ENCODE results near the gene NFAM1. TPM values are rescaled to one million over a fixed set of nuclear protein-coding genes. Genes with fewer than 3 reads are reported as not detected.

Gene NFAM1
- total RNA-seq, 1 donor from 2014 or later, result 0.88 TPM

GRCh38 chr22:42380769-42381551 is 51.2 kb downstream of the NFAM1 start:
- ATAC-seq, result no peak

GRCh38 chr22:42379966-42380537 is 52.2 kb downstream of the NFAM1 start:
- no peak for ATAC-seq

DNA sequence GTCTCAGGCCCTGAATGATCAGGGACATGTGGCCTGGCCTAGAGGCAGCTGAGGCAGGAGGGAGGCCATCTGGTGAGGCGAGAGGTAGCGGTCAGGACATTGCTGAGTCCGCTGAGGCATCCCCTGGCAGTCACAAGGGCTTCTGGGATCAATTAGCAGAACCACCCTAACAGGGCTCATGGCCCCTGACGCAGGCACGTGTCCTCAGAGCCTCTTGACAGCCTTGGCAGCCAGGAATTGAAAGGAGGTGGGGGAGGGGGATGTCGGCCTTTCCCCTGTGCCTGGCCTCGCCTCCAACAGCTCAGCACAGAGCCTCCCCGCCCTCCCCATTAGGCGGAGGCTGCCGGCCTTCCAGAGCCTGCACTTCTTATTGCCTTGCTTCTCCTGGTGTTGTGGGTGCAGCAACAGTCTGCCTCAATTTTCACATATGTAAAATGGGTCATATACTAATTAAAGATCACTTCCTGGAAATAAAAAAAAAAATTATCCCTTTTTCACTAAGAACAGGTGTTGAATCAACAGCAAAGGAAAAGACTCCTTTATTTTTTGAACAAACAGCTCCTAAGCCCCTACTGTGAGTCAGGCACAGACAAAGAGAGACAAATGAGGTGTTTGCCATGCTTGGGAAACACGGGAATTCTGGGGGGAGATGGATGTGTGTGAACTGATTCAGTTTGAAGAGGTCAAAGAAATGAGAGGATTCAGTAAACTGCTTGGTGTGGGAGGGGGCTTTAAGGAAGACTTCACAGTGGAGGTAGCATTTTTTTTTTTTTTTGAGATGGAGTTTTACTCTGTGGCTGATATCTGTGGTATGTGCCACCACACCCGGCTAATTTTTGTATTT is 55.3 kb downstream of the NFAM1 start:
- ATAC-seq, result peak; percentile 27

- no peak for ATAC-seq
These were observed 56.2 kb downstream of the NFAM1 start for GRCh38 chr22:42375982-42376381.

GRCh38 chr22:42372976-42373375 is 59.2 kb downstream of the NFAM1 start:
- ATAC-seq, result no peak

GRCh38 chr22:42371501-42371900 is 60.7 kb downstream of the NFAM1 start:
- no peak for ATAC-seq

GRCh38 chr22:42371099-42371498 is 61.1 kb downstream of the NFAM1 start:
- ATAC-seq, result no peak

GRCh38 chr22:42369250-42370041 is 62.8 kb downstream of the NFAM1 start:
- peak; percentile 93 for ATAC-seq

DNA sequence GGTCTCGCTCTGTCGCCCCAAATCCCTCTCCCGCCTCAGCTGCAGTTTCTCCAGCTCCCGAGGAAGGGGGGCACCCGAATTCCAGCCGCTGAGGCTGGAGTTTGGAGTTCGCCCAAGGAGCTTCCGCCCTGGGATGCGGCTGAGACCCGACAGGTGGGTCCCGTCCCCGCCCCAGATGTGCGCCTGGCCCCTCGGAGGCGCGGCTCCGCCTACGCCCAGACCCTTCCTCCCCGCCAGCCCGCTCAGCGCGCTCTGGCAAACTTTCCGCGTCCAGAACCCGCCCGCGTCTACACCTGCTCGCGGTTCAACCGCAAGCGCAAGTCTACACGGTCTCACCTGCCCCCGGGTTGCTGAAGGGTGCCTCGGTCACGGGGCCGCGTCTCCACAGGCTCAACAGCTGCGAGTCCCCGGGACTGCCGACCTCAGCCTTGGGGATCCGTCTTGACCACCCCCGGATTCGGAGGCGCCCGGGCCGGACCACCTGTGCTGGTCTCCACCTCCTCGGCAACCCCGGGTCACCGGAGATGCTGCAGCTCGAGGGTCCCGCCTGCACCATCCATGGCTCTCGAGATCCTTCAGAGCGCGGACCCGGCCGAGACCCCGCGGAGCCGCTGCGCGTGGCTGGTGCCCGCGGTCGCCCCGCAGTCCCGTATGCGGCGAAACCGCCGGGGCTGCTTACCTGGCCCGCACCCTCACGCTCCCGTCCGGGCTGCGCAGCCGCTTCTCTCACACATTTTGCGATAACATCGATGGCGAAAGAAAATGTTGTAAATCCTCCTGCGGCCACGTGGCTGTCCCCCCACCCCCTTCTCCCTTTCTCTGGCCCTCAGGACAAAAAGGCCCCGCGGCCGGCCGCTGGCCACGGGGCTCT is 63.6 kb downstream of the NFAM1 start:
- peak; percentile 27 for ATAC-seq

DNA sequence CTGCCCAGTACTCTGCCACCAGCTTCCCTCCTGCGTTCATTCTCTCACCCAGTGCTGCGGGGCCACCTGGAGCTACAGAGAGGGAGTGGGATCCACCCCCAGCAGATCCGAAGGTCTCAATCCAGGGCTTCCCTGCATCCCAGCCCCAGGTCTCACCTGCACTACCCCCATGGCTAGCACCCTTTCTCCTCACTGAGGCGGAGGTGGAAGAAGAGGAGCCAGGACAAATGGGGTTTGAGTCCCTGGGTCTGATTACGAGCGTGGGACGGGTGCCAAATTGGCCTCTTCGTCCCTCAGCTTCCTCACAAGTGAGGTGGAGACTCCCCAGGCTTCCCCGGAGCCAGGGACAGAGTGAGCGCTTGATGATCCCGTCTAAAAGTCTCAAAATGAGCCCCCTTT is 64.2 kb downstream of the NFAM1 start:
- peak; percentile 4 for ATAC-seq

GRCh38 chr22:42366806-42367581 is 65.2 kb downstream of the NFAM1 start:
- no peak for ATAC-seq

DNA sequence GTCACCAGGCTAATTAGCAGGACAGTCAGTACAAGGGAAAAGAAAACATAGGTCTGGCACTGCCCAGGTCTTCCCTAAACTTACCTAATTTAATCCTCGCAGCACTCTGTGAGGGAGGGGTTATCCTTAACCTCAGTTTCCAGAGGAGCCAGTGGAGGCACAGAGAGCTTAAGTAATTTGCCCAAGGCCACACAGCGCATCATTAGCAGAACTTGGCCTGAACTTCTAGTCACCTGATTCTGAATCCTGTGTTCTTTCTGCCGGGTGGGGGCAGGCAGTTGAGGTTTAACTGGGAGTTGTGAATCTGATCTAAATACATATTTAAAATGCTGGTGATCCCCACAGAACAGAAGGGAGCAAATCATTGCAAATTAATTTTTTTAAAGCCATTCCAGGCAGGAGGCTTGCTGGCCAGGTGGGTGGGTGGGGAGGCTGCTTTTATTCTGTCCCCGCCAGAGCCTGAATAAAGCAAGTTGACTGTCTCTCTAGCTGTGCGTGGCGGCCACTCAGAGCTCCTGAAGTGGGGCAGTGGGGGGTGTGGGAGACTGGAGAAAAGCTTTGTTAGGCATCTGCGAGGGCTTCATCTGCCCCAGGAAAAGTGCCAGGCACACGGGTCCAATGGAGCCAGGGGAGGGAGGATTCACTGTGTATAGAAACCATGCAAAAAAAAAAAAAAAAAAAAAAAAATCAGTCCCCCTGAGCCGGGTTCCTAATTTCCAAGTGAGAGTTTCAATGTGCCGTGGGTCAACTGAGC is 66.1 kb downstream of the NFAM1 start:
- ATAC-seq, result no peak

DNA sequence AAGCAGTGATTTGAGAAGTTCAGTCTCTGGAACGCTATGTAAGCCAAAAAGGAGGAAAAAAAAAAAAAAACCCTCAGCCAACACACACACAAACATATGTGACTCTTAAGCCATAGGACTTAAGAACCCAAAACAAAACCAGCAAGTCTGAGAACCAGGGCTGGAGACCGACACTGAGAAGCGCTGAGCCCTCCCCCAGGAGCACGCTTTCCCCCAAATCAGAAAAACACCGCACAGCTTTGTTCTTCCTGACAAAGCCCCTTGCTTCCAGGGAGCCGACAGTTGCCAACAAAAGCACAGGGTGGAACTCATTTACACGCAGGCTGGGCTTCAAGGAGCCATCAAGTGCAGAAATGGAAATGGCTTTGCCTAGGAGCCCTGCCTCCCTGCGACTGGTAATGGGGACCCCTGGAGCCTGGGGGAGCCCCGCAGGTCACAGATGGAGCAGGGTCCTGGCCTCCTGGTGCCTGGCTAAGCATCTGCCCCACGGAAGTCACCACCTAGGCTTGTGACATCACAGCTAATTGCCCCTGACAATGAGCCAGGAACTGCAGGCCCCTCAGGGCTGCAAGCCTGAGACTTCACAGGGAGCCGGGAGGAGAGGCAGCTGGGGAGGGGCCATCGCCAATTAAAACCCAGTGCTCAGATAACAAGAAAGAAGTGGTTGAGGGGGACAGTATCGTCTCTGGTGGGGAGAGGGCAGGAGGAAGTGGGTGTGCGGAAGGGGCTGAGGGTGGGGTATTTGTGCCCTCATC is 66.9 kb downstream of the NFAM1 start:
- ATAC-seq, result no peak

GRCh38 chr22:42364604-42365110 is 67.5 kb downstream of the NFAM1 start:
- no peak for ATAC-seq

GRCh38 chr22:42363892-42364291 is 68.3 kb downstream of the NFAM1 start:
- no peak for ATAC-seq

DNA sequence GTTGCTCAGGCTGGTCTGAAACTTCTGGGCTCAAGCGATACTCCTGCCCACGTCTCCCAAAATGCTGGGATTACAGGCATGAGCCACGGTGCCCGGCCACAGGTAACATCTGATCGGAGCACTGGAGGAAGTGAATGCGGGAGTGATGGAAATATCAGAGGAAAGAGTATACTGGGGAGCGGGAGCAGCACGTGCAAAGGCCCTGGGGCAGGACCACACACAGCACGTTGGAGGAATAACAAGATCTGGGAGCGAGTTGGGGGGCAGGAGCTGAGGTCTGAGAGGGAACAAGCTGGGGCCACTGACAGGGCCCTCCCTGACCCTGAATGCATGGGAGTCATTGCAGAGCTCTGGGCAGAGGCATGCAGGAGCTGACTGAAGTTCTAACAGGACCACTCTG is 70.7 kb downstream of the NFAM1 start:
- no peak for ATAC-seq

- ATAC-seq, result peak; percentile 62
These were observed 71.9 kb downstream of the NFAM1 start for GRCh38 chr22:42360348-42360747.

DNA sequence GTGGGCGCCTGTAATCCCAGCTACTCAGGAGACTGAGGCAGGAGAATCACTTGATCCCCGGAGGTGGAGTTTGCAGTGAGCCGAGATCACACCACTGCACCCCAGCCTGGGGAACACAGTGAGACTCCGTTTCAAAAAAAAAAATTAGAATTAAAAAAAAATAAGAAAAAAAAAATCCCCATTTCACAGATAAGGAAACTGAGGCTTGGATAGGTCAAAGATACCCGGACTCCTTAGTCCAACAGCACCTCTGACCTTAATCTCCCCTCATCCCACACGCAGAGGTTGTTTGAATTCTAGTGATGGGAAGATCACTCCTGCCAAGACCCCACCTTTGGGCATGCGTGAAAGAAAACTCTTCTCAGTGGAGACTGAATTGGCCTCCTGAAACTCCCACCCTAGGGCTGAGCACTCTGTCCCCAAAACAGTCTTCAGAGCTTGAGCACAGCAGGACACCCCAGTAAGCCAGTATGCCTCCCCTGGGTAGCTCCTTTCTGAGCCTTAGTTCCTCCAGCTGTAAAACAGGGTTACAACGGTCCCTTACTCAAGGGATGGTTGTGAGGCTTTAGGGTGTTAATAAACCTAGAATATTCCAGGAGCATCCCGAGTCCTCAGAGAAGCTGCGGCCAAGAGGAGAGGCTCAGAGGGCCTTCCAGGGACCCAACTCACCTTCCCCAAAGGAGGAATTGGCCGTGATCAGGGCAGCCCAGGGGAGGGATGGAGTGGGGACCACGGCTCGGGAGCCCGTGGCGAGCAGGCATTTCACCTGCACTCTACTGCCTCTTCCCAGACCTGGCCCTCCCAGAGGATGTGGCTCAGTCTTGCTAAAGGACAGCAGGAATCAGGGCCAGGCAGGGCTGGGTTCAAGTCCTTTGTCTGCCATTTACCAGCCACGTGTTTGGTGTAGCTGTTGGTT is 73.3 kb downstream of the NFAM1 start:
- ATAC-seq, result no peak

Data from esophagus mucosa (tissue), 1 donor.